Activated CD4-positive, CD25-positive, alpha-beta regulatory T cell (primary cell): ENCODE results near the gene BBX.

ENCODE experiments used
- DNase-seq, 4 experiments: peaks; one replicate each; lab custom pipeline; 2025; lab: John Stamatoyannopoulos, UW

BBX gene

DNA sequence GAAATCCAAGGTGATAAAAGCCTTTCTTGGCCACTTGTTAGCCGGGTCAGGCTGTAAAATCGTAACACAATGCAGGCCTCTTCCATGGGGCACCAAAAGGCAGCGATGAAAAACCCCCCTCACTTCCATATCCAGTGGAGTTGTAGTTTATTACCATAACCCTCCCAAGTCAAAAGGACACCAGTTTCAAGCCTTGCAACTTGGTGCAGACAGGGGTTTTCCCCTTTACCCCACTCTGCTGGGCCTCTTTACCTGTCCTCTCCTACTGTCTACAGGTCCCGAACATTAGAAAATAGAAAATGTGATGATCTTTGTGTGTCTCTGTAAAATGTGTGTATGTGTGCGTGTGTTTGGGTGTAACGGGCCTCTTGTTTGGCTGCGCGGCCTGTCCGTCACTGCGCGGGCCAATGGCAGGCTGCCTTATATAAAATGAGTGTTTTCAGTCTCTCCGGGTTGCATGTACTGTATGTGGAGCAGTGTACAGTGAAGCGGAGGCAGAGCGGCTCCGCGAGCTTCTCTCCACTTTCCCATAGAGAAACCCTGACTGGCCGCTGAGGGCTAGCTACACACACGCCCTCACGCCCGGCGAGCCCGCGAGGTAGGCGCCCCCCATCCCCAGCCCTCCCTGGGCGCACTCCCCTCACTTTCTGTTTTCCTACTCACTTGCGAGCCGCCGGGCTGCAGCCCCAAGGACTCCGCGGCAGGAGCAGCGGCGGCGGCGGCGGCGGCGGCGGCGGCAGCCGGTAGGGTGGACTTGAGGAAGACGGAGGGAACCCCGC lies at the start of gene BBX:
TSS of gene BBX (plus strand) at position 453 of the 779 bp plus-strand sequence. CDS start 187,499 bp downstream, outside the sequence.
- peak; percentile 70 to 88 (median 74) for DNase-seq

DNA sequence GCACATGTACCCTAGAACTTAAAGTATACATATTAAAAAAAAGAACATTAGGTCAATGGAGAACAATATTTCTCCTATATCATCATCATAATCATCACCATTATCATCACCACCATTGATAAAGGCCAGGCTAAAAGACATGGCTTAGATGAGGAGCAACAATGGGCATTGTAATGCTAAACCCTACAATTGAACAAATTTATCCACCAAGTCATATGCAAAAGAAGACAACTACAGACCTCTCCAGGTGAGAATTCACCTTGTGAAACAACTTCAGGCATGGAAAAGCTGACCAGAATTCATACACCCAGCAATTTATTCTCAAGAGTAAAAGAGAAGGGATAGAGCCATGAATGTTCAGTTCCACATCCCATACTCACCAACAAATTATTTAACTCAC lies 46.3 kb upstream of the BBX start:
- no peak for DNase-seq

- no peak for DNase-seq
Observed at GRCh38 chr3:107487490-107487889, 35.3 kb upstream of the BBX start.

DNA sequence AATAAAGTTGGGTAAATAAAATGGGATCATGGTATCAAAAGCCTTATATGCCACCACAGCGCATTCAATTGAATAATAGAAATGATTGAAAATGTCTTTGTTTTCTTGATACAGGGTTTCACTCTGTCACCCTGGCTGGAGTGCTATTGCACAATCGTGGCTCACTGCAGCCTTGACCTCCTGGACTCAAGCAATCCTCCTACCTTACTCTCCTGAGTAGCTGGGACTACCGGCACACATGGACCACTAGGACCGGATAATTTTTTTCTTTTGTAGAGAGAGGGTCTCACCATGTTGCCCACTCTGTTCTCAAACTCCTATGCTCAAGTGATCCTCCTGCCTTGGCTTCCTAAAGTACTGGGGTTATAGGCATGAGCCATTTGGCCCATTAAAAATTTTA lies 33.8 kb upstream of the BBX start:
- no peak for DNase-seq

- DNase-seq = no peak
Observed at GRCh38 chr3:107493134-107493533, 29.6 kb upstream of the BBX start.

GRCh38 chr3:107496855-107497254 lies 25.9 kb upstream of the BBX start:
- no peak for DNase-seq

DNA sequence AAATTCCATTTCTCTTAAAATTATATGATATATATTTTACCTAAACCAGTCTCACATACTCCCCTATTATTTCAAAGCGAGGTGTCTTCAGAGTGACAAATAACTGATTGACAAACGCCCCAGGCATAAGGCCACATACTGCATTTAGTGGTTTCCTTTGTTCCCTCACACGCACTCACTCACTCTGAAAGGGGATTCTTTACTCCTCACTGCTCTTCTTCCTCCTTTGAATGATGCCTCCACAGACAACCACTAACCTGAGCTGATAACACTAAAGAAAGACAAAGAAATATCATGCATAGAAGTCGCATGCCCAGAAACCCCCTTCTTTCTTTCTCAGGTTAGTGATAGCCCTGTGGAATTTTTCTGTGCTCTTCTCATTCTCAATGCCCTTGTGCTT lies 24.1 kb upstream of the BBX start:
- no peak for DNase-seq

DNA sequence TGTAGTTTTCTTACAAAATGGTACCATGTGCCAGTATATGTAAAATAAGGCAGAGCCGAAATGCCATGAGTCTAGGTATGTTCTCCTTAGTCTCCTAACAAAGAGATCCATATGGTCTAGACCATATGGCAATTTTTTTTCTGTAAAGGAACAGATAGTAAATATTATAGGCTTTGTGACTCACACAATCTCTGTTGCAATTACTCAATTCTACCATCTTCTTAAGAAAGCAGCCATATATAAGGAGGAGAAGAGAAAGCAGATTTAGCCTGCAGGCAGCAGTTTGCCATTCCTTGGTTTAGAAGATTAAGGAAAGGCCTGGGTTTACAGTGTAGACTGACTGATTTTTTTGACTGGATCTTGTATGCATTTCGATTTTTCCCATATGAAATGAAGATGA lies 16.3 kb upstream of the BBX start:
- DNase-seq = no peak

DNA sequence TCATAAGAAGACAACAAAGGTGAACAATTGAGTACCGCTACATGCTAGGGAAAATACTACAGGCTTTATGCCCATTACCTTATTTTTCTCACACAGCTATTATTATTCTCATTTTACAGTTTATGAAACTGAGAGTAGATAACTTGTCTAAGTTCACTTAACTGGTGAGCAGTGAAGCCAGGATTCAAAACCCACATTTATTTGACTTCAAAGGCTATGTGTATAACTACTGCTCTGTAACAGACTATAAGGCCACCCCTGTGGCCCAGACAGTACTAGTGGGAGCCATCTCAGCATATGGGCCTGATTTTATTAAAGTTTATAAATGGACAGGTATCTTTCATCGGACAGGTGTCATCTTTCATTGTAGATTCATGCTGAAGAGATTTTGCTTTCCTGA lies 14.4 kb upstream of the BBX start:
- DNase-seq = no peak

- no peak for DNase-seq
Observed at GRCh38 chr3:107512108-107512507, 10.7 kb upstream of the BBX start.

DNA sequence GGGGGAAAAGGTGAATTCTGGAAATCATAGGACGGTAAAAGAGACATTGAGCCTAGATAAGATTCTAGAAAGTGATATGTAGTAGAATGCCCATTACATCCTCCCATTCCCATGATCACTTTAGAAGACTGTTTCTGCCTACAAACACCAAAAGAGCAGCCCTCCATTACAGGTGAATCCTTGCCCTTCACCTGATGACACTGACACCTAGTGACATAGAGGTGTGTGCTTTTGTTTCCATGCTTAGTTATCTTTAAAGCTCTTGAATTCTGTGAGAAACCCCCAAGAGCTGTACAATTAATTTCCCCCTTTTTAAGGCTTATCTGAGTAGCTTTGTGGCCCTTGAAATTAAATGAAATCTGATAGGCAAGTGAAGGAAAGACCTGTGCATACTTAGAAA lies 8.3 kb upstream of the BBX start:
- DNase-seq = no peak

GRCh38 chr3:107516475-107516874 lies 6.3 kb upstream of the BBX start:
- DNase-seq = no peak

DNA sequence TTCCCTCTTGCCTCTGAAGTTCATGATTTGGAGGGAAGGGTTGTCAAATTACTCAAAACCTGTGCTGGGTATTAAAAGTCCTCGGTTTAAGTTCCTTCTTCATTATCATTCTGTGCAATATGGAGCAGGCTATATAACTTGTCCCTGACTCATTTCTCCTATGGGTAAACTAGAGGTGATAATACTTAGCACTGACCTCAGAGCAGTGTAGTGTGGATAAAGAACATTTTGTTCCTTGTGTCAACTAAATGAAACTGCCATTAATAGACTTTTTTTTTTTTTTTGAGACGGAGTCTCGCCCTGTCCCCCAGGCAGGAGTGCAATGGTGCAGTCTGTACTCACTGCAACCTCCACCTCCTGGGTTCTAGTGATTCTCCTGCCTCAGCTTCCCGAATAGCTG lies 2.2 kb upstream of the BBX start:
- DNase-seq = no peak

DNA sequence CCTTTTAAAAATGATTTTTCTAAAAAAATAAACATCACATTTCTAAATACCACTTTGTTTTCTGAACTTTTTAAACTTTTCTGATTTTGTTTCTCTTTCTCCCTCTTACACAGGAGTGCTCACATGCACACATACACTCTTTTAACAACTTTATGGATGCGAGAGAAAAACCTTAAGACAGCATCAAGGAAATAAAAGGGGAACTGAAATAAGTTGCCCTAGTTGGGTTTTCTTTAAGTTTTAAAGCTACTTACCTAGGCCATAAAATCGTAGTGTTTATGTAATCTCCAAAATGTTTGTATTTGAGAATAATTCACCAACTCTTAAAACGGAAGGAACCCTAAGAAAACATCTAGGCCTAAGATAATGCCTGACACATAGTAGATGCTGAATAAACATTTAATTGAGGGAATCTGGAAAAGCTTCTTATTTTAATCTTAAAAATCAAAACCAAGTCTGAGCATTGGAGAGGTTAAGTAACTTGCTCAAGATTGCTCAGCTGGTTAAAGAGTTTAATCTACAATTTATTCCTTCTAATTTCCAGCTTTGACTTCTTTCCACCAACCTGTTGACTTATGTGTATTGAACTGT lies 1.2 kb upstream of the BBX start:
- DNase-seq = no peak

DNA sequence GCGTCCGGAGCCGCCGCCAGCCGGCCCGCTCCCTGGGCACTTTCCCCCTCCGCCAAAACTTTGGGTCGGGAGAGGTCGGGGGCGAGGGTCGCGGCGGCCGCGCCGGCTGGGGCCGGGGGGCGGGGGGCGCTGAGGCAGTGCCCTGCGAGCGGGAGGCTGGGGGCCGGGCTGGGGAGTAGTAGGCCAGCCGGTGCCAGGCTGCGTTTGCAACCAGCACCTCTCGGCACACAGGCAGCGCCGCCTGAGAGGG lies 452 bp downstream of the BBX start:
- DNase-seq = peak in 2 of 4 experiments; percentile 34 to 47

GRCh38 chr3:107523539-107524325 lies 970 bp downstream of the BBX start:
- DNase-seq = peak in 3 of 4 experiments; percentile 22 to 47 (median 37)

GRCh38 chr3:107524326-107524840 lies 1.6 kb downstream of the BBX start:
- DNase-seq = peak in 2 of 4 experiments; percentile 2 to 5

- peak in 1 of 4 experiments; percentile 9 for DNase-seq
Observed at GRCh38 chr3:107524841-107525643, 2.3 kb downstream of the BBX start.

DNA sequence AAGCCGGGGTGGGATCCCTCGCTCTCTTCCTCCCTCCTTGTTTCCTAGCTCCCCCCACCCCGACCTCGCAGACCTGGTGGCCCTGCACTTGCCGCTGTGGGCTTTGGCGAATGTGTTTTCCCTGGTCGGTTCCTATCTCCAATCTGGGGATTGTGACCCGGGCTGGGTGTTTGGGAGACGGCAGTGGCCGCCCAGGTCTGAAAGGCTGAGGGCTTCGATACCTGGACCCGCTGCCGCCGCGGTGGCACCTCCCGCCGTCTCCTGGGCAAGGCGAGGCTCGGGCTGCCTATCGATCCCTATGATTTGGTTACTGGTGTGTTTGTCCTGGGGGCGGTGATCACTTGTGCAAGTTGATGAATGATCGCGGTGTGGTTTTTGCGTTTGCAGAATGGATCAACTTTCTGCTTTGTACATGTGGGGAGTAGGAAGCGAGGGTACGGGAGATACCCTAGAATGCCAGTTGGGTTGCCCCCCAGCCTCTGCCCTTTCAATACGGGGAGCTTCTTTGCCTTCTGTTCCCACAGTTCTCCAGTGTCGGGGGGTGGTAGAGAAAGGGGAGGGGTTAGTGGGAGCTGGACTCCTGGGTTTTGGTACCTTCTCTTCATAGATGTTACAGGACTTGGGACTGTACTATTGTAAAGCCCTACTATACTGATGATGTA lies 3.0 kb downstream of the BBX start:
- DNase-seq = no peak

DNA sequence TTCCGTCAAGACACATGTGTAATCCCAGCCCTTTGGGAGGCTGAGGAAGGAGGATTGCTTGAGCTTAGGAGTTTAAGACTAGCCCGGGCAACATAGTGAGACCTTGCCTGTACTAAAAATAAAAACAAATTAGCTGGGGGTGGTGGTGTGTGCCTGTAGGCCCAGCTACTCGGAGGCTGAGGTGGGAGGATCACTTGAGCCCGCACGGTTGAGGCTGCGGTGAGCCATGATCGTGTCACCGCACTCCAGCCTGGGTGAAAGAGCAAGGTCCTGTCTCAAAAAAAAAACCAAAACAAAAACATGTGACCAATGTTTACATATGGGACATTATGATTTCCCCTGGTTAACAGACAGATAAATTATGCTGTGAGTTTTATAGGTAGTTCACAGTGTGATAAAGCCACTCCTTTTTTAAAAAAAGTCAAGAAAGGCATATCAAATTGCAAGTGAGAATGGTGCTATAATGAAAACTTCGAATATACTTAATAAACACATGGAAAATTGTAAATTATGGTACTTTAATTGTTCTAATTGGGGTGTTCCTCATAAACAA lies 9.2 kb downstream of the BBX start:
- no peak for DNase-seq

- DNase-seq = no peak
Observed at GRCh38 chr3:107540857-107541256, 18.1 kb downstream of the BBX start.
